ENCODE results near the gene NFIB.

NFIB gene

GRCh38 chr9:14058325-14058688, 255.6 kb downstream of the NFIB start:
- no peak for DNase-seq

DNA sequence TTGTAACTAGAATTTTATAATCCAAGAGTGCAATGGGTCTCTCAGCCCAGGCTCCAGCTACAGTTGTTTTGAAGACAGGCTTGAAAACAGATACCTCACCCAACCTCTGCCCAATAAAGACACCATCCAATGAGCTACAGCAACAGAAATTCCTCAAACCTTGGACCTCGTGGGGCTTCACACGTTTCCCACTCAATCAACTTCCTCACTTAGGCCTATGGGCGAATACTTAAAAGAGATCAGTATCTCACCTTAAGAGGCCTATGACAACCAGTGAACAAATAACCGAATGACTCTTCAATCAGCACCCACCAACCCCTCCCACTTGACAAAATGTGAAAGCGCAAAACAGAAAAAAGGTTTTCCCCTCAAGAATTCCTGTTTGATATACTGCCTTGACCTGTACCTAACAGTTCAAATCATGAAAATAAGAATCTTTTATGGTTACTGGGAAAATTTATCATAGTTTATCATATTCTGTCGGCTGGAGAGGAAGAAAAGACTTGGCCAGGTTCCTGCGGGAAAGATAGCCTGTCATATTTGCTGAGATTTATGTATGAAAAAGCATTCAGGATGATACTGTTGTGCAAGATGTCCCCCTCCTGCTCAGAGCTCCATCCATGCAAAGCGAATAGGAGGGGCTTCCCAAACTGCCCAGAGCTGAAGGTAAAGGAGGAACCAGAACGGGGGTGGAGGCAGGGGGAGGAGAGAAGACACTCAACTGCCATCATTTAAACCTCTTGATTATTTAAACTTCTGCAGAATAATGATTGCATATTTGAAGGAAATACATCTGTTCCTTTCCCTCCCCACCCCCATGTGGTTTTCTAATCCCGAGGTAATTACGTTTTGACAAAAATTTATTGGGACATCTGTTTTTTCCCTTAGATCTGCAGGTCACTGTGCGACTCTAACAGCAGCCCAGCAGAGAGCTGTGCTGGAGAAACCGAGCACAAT, 256.3 kb downstream of the NFIB start:
- no peak for DNase-seq

GRCh38 chr9:14056316-14056861, 257.6 kb downstream of the NFIB start:
- DNase-seq, result no peak

GRCh38 chr9:14054096-14054495, 259.8 kb downstream of the NFIB start:
- no peak for DNase-seq

- no peak for DNase-seq
Observed at GRCh38 chr9:14052359-14052758, 261.6 kb downstream of the NFIB start.

GRCh38 chr9:14051419-14051818, 262.5 kb downstream of the NFIB start:
- no peak for DNase-seq

DNA sequence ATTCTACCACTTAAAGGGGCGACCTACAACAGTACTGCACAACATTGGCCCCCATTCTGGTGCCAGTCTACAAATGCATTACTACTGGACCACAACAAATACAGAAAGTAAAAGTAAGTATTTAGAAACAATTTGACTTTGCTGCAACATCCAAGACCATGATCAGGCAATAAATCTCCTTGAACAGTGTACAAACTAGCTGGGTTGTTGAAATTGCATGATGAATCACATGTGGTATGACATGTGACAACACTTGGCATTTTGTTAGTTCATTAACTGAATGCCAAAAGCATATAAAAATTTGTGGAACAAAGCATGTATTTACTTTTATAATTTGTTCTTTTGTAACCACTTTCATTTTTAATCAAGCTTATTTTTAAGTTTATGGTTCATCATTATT, 270.5 kb downstream of the NFIB start:
- no peak for DNase-seq

DNA sequence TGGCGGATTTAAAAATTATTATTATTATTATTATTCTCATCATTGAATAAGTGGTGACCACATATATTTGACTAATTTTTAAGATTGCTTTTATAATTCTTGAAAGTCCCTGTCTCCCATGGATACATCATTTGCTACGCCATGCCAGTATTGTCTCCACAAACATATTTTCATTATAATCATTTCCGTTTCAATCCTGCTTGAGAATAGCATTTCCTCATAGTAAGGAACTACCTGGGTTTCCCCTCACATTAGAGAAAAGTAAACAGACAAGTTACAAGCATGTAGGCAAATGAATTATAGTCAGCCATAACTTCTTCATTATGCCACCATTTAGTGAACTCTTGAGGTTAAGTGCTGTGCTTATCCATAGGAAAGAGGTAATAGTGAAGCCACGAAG, 276.6 kb downstream of the NFIB start:
- DNase-seq, result no peak

DNA sequence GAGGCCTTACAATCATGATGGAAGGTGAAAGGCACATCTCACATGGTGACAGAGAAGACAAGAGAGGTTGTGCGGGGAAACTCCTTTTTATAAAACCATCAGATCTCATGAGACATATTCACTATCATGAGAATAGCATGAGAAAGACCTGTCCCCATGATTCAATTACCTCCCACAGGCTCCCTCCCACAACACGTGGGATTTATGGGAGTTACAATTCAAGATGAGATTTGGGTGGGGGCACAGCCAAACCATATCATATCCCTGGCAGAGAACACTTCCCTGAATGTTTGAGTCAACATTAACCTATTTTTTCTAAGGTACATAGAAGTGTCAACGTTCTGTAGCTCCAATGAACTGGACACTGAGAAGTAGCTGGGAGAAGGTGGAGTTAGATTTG, 280.9 kb downstream of the NFIB start:
- DNase-seq, result no peak

Measured in activated T-cell treated with anti-CD3 and anti-CD28 coated beads for 4 hours (primary cell).